ENCODE measurements around the gene PLGRKT.
"Not testable (repeated sequence)": the region's sequence is repeated elsewhere in the genome, so short reads cannot be mapped to it uniquely, and the experiment has no call there.

- not testable (repeated sequence) for TF ChIP-seq SP1 (CRISPR knock-in tag; conservative IDR thresholded peaks at IDR 0.05); CREB1 (CRISPR knock-in tag; IDR thresholded peaks at IDR 0.05); PRDM15 (CRISPR knock-in tag; IDR thresholded peaks at IDR 0.05); CTCF (IDR thresholded peaks at IDR 0.05); USF2 (CRISPR knock-in tag; IDR thresholded peaks at IDR 0.05); ZNF512 (CRISPR knock-in tag; IDR thresholded peaks at IDR 0.05; ENCODE audit: borderline replicate concordance); ZNF281 (CRISPR knock-in tag; IDR thresholded peaks at IDR 0.05)
Observed at GRCh38 chr9:5464831-5465330, 27.2 kb upstream of the PLGRKT start.
